BJ (cell line): Measurements from ENCODE around the gene WBP4. TPM values are rescaled to one million over a fixed set of nuclear protein-coding genes. Genes with fewer than 3 reads are reported as not detected.
A peak's percentile ranks its signal among the peaks of the same experiment; 100 is the strongest.

ENCODE experiments used
- CTCF ChIA-PET: fragments of 350-600 bp; formaldehyde crosslinking; extraction: SDS; loops from one replicate; lab custom pipeline; 2021; ENCODE audit warnings: antibody characterized with exemption, inconsistent platforms; lab: Yijun Ruan, JAX
- POLR2A ChIA-PET: fragments of 300-600 bp; sonication (Branson Sonifier 250); formaldehyde crosslinking; extraction: SDS; loops from one replicate; lab custom pipeline; 2021; ENCODE audit warnings: antibody characterized with exemption; lab: Charles Lee
- DNase-seq: peaks from one replicate; pipeline ENCODE4 v3.0.0-alpha.2; 2011; ENCODE audit warnings: low read depth
- H3K27me3 ChIP-seq: 2 replicates; pipeline ENCODE4 v1.6.0; 2011; ENCODE audit warnings: low read length; ENCODE audit not compliant: control insufficient read depth, insufficient read depth
- H3K36me3 ChIP-seq: 2 replicates; pipeline ENCODE4 v1.5.1; 2011; ENCODE audit warnings: low read length; ENCODE audit not compliant: control insufficient read depth, insufficient read depth
- H3K4me3 ChIP-seq: 2 replicates; pipeline ENCODE4 v1.5.1; 2011; ENCODE audit warnings: low read depth, mild to moderate bottlenecking, control low read depth, low read length
- polyA plus RNA-seq: library from polyadenylated mRNA; depleted of rRNA; stranded (reverse); fragments of >200 nt; gene quantifications from 2 replicates; pipeline ENCODE4 v1.2.3, GENCODE V29; 2011
- TF ChIP-seq, protein P1 (sequence below): IDR thresholded peaks from 2 replicates; pipeline ENCODE4 v1.5.1; 2011; ENCODE audit warnings: low read depth, mild to moderate bottlenecking, control low read depth, inconsistent platforms, low read length, moderate library complexity; ENCODE audit not compliant: insufficient read depth

WBP4 gene
- polyA plus RNA-seq, 1 experiment: 4.9 TPM

DNA sequence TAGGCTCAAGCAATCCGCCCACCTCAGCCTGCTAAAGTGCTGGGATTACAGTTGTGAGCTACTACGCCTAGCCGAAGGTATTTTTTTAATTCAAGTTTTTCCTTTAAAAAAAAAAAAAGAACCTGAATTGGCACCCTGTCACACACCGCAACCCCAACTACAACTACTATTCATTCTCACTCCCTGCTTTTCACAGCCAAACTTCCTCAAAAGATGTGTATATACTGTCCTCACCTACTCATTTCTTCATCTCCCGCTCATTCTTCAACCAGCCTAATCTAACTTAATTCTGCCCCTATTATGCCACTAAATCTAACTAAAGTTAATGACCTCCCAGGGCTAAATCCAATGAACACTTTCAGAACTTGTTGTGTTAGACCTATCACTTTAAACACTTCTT is 12.7 kb upstream of the WBP4 start:
- TF ChIP-seq, protein P1, sequence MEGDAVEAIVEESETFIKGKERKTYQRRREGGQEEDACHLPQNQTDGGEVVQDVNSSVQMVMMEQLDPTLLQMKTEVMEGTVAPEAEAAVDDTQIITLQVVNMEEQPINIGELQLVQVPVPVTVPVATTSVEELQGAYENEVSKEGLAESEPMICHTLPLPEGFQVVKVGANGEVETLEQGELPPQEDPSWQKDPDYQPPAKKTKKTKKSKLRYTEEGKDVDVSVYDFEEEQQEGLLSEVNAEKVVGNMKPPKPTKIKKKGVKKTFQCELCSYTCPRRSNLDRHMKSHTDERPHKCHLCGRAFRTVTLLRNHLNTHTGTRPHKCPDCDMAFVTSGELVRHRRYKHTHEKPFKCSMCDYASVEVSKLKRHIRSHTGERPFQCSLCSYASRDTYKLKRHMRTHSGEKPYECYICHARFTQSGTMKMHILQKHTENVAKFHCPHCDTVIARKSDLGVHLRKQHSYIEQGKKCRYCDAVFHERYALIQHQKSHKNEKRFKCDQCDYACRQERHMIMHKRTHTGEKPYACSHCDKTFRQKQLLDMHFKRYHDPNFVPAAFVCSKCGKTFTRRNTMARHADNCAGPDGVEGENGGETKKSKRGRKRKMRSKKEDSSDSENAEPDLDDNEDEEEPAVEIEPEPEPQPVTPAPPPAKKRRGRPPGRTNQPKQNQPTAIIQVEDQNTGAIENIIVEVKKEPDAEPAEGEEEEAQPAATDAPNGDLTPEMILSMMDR: no peak
- ChIA-PET POLR2A (no interaction called here), CTCF (no interaction called here)
- H3K27me3 ChIP-seq: no peaks in the 10 kb centered on the region
- DNase-seq: no peak
- H3K36me3 ChIP-seq: no peaks in the 10 kb centered on the region
- H3K4me3 ChIP-seq: no peak overlapping the region

DNA sequence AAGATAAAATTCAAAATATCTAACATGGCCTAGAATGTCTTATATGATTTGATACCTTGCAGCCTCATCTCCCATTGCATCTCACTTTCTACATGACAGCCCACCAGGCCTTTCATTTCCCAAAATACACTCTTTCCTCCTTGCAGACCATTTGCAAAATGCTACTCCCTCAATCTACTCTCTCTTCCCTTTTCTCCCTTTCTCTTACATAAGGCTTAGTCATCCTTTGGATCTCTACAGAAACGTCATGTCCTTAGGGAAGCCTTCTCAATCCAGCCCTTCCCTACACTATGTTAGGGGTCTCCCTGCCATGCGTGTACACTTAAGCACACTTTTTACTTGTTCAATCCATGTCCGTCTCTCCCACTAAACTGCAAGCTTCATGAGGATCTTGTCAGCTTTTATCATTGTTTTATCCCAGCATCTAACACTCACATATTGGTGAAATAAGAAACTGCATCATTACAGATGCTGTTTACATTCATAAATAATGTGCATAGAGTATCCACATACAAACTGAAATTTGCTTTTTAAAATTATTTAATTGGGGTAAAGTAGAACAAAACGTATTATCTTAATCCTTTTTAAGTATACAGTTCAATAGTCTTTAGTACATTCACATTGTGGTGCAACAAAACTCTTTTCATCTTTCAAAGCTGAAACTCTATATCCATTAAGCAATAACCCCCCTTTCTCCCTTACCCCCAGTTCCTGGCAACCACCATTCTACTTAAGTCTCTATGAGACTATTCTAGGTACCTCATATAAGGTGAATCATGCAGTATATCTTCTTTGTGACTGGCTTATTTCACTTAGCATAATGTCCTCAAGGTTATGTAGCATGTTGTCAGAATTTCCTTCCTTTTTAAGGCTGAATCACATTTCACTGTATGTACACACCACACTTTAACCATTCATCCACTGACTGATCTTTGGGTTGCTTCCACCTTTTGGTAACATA is 11.5 kb upstream of the WBP4 start:
- ChIA-PET CTCF (no interaction called here), POLR2A (no interaction called here)
- H3K4me3 ChIP-seq: no peak overlapping the region
- no peaks in the 10 kb centered on the region for H3K27me3 ChIP-seq
- no peaks in the 10 kb centered on the region for H3K36me3 ChIP-seq
- no peak for DNase-seq
- TF ChIP-seq, protein P1: no peak

DNA sequence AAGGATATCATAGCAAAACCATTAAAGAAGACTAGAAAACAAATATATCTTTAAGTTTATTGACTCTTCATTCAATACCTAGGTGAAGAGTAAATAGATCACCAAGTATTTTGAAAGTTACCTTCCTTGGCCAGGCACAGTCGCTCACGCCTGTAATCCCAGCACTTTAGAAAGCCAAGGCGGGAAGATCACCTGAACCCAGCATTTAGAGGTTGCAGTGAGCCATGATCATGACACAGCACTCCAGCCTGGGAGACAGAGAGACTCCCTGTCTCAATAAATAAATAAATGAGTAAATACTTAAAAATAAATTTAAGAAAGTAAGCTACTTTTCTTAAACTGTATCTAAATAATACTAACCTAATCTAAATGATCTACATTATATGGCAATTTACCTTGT is 8.9 kb upstream of the WBP4 start:
- Histone ChIP-seq H3K4me3 (no peak overlapping the region), H3K36me3 (no peaks in the 10 kb centered on the region), H3K27me3 (no peaks in the 10 kb centered on the region)
- ChIA-PET POLR2A (no interaction called here), CTCF (interaction anchor here (1.1 kb wide), 1 partner anchor 263 kb away, joined by 3 read pairs; the partner anchor contains the start of gene SLC25A15)
- DNase-seq: no peak
- TF ChIP-seq, protein P1: no peak

DNA sequence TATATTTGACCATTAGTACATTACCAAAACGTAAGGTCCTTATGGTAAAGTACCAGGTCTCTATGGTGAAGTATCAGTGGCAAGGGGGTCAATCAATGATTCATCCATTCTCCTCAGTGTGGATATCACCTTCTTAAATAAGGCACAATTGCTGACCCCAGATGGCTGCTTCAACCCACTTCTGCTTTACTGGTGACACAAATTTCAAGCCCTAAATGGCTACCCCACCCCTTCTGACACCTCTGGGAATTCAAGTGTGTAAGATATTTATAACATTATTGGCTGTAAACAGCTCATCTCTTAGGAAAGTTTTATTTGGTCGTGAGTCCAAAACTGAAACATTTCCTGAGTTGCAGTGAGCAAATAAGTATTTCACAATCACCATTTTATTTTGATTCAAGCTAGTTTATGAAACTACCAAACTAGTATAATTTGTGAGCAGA is 7.9 kb upstream of the WBP4 start:
- TF ChIP-seq, protein P1: no peak
- POLR2A ChIA-PET: interaction anchor here (0.6 to 1.1 kb wide), 3 partner anchors 11 to 264 kb away, joined by 3 to 7 read pairs (median 4); partner anchors contain the start of gene SLC25A15
- CTCF ChIA-PET: interaction anchor here (0.6 to 1.5 kb wide), 11 partner anchors 10 to 264 kb away, joined by 3 to 7 read pairs (median 3); partner anchors contain the start of gene SLC25A15
- Histone ChIP-seq H3K4me3 (no peak overlapping the region), H3K27me3 (no peaks in the 10 kb centered on the region), H3K36me3 (no peaks in the 10 kb centered on the region)
- DNase-seq: peak; percentile 56

DNA sequence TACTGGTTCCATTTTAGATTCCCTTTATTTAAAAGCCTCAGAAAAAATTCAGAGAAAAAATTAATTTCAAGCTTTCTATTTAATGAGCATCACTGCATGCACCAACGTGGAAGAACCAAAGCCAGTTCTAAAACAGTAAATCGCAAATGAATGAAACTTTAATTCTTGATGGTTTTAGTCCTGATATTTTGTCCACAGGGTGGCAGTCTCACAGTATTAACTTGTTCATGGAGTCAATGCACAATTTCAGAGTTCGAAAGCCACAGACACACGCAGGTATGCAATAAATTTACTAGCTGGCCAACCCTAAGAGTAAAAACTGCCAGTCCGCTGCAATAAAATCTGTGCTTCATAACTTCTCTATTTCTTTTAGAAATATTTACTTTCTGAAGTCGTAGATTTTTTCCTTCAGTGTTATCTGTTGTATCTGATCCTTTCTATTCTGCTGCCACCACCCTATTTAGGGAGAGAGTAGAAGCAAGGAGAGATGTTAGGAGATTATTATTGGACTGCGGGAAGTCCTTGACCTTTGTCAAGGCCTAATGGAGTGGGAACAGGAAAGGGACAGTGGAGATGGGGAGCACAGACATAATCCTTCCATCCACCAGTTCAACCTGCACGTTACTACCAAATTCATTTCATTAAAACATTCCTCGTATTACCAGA is 7.0 kb upstream of the WBP4 start:
- Histone ChIP-seq H3K36me3 (no peaks in the 10 kb centered on the region), H3K27me3 (no peaks in the 10 kb centered on the region), H3K4me3 (no peak overlapping the region)
- TF ChIP-seq, protein P1: peak; percentile 40
- peak; percentile 55 for DNase-seq
- CTCF ChIA-PET: interaction anchor here (0.6 to 1.8 kb wide), 16 partner anchors 9 to 274 kb away, joined by 3 to 7 read pairs (median 3); no protein-coding TSS in a partner anchor
- POLR2A ChIA-PET: interaction anchor here (1.1 kb wide), 1 partner anchor 10 kb away, joined by 3 read pairs; no protein-coding TSS in a partner anchor
